Thymus (tissue), 11 donors: ENCODE data around the gene RGS7. TPM values are rescaled to one million over a fixed set of nuclear protein-coding genes. Genes with fewer than 3 reads are reported as not detected.

ENCODE experiments used
- DNase-seq, 9 donors: peaks; one replicate each; pipeline ENCODE4 v3.0.0-alpha.2; 2013; ENCODE audit warnings: low spot score in 9 of 9, low read depth in 6 of 9, missing footprints in 1 of 9
- H3K27ac ChIP-seq, 2 donors: one replicate each; pipeline ENCODE4 v1.5.1; 2013; ENCODE audit warnings: control low read depth in 1 of 2, low read depth in 1 of 2, low read length in 1 of 2, mild to moderate bottlenecking in 1 of 2, moderate library complexity in 1 of 2
- H3K27me3 ChIP-seq, 2 donors: one replicate each; pipeline ENCODE4 v1.5.1; 2013; ENCODE audit warnings: low read length in 1 of 2; ENCODE audit not compliant: control insufficient read depth in 2 of 2, insufficient read depth in 1 of 2
- H3K36me3 ChIP-seq, 2 donors: one replicate each; pipeline ENCODE4 v1.5.1; 2013; ENCODE audit warnings: low read length in 1 of 2, mild to moderate bottlenecking in 1 of 2, moderate library complexity in 1 of 2; ENCODE audit not compliant: control insufficient read depth in 2 of 2, insufficient read depth in 2 of 2
- H3K4me1 ChIP-seq, 2 donors: one replicate each; pipeline ENCODE4 v1.5.1; 2013; ENCODE audit warnings: low read length in 2 of 2; ENCODE audit not compliant: control insufficient read depth in 2 of 2, insufficient read depth in 2 of 2
- H3K4me3 ChIP-seq, 2 donors: one replicate each; pipeline ENCODE4 v1.5.1; 2013; ENCODE audit warnings: low read length in 2 of 2, control low read depth in 1 of 2, mild to moderate bottlenecking in 1 of 2
- H3K9me3 ChIP-seq, 2 donors: one replicate each; pipeline ENCODE4 v1.5.1; 2013; ENCODE audit warnings: low read length in 1 of 2, mild to moderate bottlenecking in 1 of 2; ENCODE audit not compliant: control insufficient read depth in 2 of 2, insufficient read depth in 1 of 2
- WGBS: extraction: QIAGEN DNeasy Blood & Tissue Kit; methylation state at CpG from one replicate; pipeline ENCODE4 v1.1.7; 2013; 5-methylcytosine and 5-hydroxymethylcytosine counted together
- polyA plus RNA-seq: library from polyadenylated mRNA; stranded (reverse); fragments of 200-250 nt; gene quantifications from one replicate; pipeline ENCODE4 v1.2.3, GENCODE V29; 2013
- total RNA-seq: library from RNA; stranded (reverse); fragments of 120-200 nt; gene quantifications from one replicate; pipeline ENCODE4 v1.2.4, GENCODE V29; 2013
- donor health status: healthy.

Gene RGS7
- total and polyA plus RNA-seq, 2 donors = 0.05 to 0.07 TPM

- no peak for DNase-seq
- WGBS = 75% methylated on average over 9 of the region's 9 CpGs
- Histone ChIP-seq H3K27ac (no peak overlapping the region), H3K4me1 (no peaks in the 10 kb centered on the region), H3K27me3 (no peaks in the 10 kb centered on the region), H3K4me3 (no peak overlapping the region), H3K36me3 (no peaks in the 10 kb centered on the region), H3K9me3 (peaks cover 0 to 7% of the 10 kb centered on the region in 2 donors)
Observed at GRCh38 chr1:241269116-241269515, 87.9 kb downstream of the RGS7 start.

- Histone ChIP-seq H3K27ac (no peak overlapping the region), H3K9me3 (peaks cover 0 to 3% of the 10 kb centered on the region in 2 donors), H3K4me1 (no peaks in the 10 kb centered on the region), H3K27me3 (no peaks in the 10 kb centered on the region), H3K4me3 (no peak overlapping the region), H3K36me3 (no peaks in the 10 kb centered on the region)
- no peak for DNase-seq
- WGBS = 85% methylated on average over 2 of the region's 2 CpGs
Observed at GRCh38 chr1:241266121-241266520, 90.9 kb downstream of the RGS7 start.

GRCh38 chr1:241265428-241265827, 91.6 kb downstream of the RGS7 start:
- no peak for DNase-seq
- Histone ChIP-seq H3K27ac (no peak overlapping the region), H3K4me3 (no peak overlapping the region), H3K9me3 (peaks cover 0 to 3% of the 10 kb centered on the region in 2 donors), H3K27me3 (no peaks in the 10 kb centered on the region), H3K4me1 (no peaks in the 10 kb centered on the region), H3K36me3 (no peaks in the 10 kb centered on the region)
- 71% methylated on average over 2 of the region's 2 CpGs for WGBS

- Histone ChIP-seq H3K27me3 (no peaks in the 10 kb centered on the region), H3K9me3 (no peaks in the 10 kb centered on the region), H3K4me1 (no peaks in the 10 kb centered on the region), H3K36me3 (no peaks in the 10 kb centered on the region), H3K4me3 (no peak overlapping the region), H3K27ac (no peak overlapping the region)
- 89% methylated on average over 3 of the region's 3 CpGs for WGBS
- no peak for DNase-seq
Observed at GRCh38 chr1:241263346-241263745, 93.7 kb downstream of the RGS7 start.

- Histone ChIP-seq H3K27me3 (no peaks in the 10 kb centered on the region), H3K4me3 (no peak overlapping the region), H3K9me3 (no peaks in the 10 kb centered on the region), H3K4me1 (no peaks in the 10 kb centered on the region), H3K36me3 (no peaks in the 10 kb centered on the region), H3K27ac (no peak overlapping the region)
- WGBS = 83% methylated on average over 2 of the region's 2 CpGs
- no peak for DNase-seq
Observed at GRCh38 chr1:241253471-241253870, 103.5 kb downstream of the RGS7 start.

GRCh38 chr1:241250465-241250864, 106.5 kb downstream of the RGS7 start:
- no peaks in the 10 kb centered on the region for H3K36me3 ChIP-seq
- DNase-seq = no peak
- H3K9me3 ChIP-seq = no peaks in the 10 kb centered on the region
- H3K4me1 ChIP-seq = no peaks in the 10 kb centered on the region
- no peak overlapping the region for H3K4me3 ChIP-seq
- H3K27ac ChIP-seq = no peak overlapping the region
- WGBS = 79% methylated on average over 1 of the region's 1 CpG
- no peaks in the 10 kb centered on the region for H3K27me3 ChIP-seq

GRCh38 chr1:241240069-241240468, 116.9 kb downstream of the RGS7 start:
- no peaks in the 10 kb centered on the region for H3K9me3 ChIP-seq
- H3K4me1 ChIP-seq = no peaks in the 10 kb centered on the region
- 80% methylated on average over 5 of the region's 5 CpGs for WGBS
- no peak overlapping the region for H3K4me3 ChIP-seq
- no peak overlapping the region for H3K27ac ChIP-seq
- DNase-seq = no peak
- H3K27me3 ChIP-seq = no peaks in the 10 kb centered on the region
- no peaks in the 10 kb centered on the region for H3K36me3 ChIP-seq

- no peak overlapping the region for H3K4me3 ChIP-seq
- no peaks in the 10 kb centered on the region for H3K4me1 ChIP-seq
- 70% methylated on average over 8 of the region's 8 CpGs for WGBS
- no peaks in the 10 kb centered on the region for H3K36me3 ChIP-seq
- H3K27me3 ChIP-seq = no peaks in the 10 kb centered on the region
- H3K27ac ChIP-seq = no peak overlapping the region
- no peaks in the 10 kb centered on the region for H3K9me3 ChIP-seq
- DNase-seq = no peak
Observed at GRCh38 chr1:241237873-241238272, 119.1 kb downstream of the RGS7 start.

- no peaks in the 10 kb centered on the region for H3K36me3 ChIP-seq
- H3K9me3 ChIP-seq = no peaks in the 10 kb centered on the region
- H3K27ac ChIP-seq = no peak overlapping the region
- H3K4me3 ChIP-seq = no peak overlapping the region
- H3K4me1 ChIP-seq = no peaks in the 10 kb centered on the region
- 82% methylated on average over 2 of the region's 2 CpGs for WGBS
- no peak for DNase-seq
- no peaks in the 10 kb centered on the region for H3K27me3 ChIP-seq
Observed at GRCh38 chr1:241235256-241235897, 121.6 kb downstream of the RGS7 start.
